Stimulated activated CD8-positive, alpha-beta memory T cell treated with anti-CD3 and anti-CD28 coated beads, Interleukin-7, amount 100 ng/mL, for 48 hours (primary cell): ENCODE results near the gene SAP30.

Source experiments
- DNase-seq, 2 donors: peaks; one replicate each; pipeline ENCODE4 v3.0.0-alpha.2; 2020; ENCODE audit warnings: low read depth in 1 of 2; ENCODE audit errors: extremely low read depth in 1 of 2

The SAP30 gene

GRCh38 chr4:173411106-173411693, 40.4 kb downstream of the SAP30 start:
- DNase-seq: no peak

GRCh38 chr4:173413036-173413435, 42.3 kb downstream of the SAP30 start:
- DNase-seq: no peak

DNA sequence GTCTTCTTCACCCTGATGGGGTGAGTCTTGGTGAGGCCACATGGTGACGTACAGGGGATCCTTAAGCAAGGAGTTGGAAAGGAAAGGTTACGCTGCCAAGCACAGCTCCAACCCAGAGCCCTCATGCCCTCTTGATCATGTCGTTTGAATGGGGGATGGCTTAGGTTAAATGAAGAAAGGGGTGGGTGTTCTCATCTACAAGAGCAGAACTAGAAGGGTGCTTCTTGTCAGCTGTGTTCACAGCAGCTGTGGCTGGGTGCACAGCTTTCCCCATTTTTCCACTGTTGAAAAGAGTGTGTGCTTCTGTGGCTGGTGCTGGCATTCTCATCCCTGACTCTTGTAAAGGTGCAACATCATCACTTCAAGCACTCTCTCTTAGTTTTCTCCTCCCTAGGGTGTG, 43.7 kb downstream of the SAP30 start:
- no peak for DNase-seq

- DNase-seq: no peak
These were observed 44.3 kb downstream of the SAP30 start for GRCh38 chr4:173415092-173415491.

DNA sequence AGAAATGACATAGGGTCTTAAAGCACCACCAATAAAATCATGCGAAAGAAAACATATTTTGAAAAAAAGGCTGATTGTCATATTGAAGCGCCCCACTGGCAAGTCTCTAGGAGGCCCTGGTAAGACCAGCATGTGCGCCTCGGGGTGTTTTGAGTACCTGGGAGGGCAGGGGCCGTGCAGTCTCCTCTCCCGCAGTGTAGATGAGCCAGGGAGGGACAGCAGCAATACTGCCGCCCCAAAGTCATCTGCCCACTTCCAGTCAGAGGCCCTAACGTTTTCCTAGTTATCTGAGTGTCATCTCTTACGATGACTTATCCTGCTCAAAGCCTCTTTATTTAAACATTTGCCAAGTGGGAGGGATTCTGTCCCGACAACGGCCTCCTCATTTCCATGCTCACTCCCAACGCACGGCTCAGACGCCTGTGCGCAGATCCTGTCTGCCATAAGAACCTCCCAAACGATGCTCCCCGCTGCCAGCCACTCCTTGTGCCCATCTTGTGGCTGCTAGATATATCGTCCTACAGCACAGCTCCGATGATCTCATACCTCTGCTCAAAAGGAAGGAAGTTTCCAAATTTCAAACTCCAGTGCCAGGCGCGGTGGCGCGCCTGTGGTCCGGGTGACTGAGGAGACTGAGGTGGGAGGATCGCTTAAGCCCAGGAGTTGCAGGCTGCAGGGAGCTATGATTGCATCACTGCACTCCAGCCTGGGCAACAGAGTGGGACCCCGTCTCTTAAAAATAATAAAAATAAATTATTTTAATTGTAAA, 45.3 kb downstream of the SAP30 start:
- no peak for DNase-seq

- DNase-seq: no peak
These were observed 47.1 kb downstream of the SAP30 start for GRCh38 chr4:173417833-173418232.

DNA sequence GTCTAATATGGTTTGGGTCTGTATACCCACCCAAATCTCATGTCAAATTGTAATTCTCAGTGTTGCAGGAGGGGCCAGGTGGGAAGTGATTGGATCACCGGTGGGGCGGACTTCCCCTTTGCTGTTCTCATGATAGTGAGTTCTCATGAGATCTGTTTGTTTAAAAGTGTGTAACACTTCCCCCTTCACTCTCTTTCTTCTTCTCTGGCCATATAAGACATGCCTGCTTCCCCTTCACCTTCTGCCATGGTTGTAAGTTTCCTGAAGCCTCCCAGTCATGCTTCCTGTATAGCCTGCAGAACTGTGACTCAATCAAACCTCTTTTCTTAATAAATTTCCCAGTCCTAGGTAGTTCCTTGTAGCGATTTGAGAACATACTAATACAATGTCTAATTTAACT, 47.9 kb downstream of the SAP30 start:
- no peak for DNase-seq

- DNase-seq: no peak
These were observed 49.6 kb downstream of the SAP30 start for GRCh38 chr4:173420324-173420752.

DNA sequence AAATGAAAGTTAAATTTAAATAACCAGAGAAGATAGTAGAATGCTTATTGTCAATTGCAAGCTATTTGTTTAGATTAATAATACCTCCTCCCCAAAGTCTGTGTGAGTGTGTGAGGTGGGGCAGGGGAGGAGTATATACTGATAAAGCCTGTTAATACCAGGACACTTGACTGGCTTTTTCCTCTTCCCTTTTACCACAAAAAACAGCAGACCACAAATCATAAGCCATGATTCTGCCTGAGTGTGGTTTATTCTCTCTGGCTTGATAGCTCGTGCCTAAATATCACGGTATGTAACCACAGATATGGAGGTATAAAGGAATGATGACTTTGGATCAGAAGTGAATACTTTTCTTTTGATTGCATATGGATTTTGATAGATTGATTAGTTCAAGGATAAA, 50.0 kb downstream of the SAP30 start:
- DNase-seq: no peak

DNA sequence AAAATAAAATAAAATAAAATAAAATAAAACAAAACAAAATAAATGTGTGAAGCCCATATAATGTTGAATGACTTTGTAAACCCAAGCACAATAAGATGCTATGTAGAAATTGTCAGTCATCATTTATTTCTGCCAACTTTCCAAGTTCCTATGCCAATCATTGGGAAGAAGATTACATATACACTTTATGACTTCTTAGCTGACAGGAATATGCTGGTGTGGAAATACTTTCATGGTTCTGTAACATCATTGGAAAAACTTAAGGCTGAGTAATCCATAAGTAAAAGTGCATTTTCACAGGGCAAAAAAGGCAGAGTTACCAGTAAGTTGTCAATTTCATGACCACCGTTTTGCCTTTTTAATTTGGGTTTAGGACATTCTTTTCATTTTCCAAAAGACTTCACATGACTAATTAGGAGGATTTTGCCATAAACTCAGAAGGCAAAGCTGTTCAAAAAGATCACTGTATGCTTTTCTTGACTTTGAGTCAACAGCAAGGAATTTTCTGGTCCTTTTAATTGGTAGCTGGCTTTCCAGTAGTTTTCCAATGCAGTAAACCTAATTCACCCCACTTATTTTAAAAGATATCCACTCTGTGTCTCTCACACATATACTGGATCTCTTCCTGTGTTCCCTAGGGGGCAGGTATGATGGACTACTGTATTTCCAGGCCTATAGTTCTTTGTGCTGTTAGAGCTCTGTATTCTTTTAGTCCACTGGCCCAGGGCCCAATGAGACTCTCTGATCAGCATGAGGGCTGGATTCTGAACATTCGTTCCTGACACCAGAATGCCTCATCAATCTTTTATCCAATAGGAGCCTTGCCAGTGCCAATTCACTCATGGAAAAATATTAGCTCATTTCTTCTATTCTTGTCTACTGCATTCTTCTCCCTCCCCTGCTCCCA, 54.4 kb downstream of the SAP30 start:
- DNase-seq: no peak

GRCh38 chr4:173426064-173426463, 55.3 kb downstream of the SAP30 start:
- DNase-seq: no peak
